GM19099 (cell line): ENCODE measurements around the gene DHFR.

Experiments
- POLR2A ChIP-seq: IDR thresholded peaks from 3 replicates; pipeline ENCODE4 v1.6.1; 2011; ENCODE audit warnings: low read depth; ENCODE audit not compliant: insufficient read length; ENCODE audit errors: extremely low read depth

DHFR gene

GRCh38 chr5:80654391-80655230, at the start of gene DHFR, which contains the start of gene MSH3:
DHFR (minus strand) TSS chr5:80654983; CDS start chr5:80654489, 494 bp downstream.
MSH3 (plus strand) TSS chr5:80654652; CDS start chr5:80654728, 76 bp downstream.
- TF ChIP-seq POLR2A: peak; percentile 82

- TF ChIP-seq POLR2A: no peak
These were observed 49.4 kb upstream of the DHFR start for GRCh38 chr5:80704221-80704620.

GRCh38 chr5:80703747-80704146, 49.0 kb upstream of the DHFR start:
- TF ChIP-seq POLR2A: no peak

GRCh38 chr5:80703291-80703690, 48.5 kb upstream of the DHFR start:
- TF ChIP-seq POLR2A: no peak

GRCh38 chr5:80701597-80701996, 46.8 kb upstream of the DHFR start:
- TF ChIP-seq POLR2A: no peak

- no peak for TF ChIP-seq POLR2A
These were observed 43.6 kb upstream of the DHFR start for GRCh38 chr5:80698369-80698768.

- TF ChIP-seq POLR2A: no peak
These were observed 42.3 kb upstream of the DHFR start for GRCh38 chr5:80697100-80697499.

GRCh38 chr5:80696450-80696849, 41.7 kb upstream of the DHFR start:
- no peak for TF ChIP-seq POLR2A

GRCh38 chr5:80695666-80696065, 40.9 kb upstream of the DHFR start:
- no peak for TF ChIP-seq POLR2A

GRCh38 chr5:80689627-80690026, 34.8 kb upstream of the DHFR start:
- TF ChIP-seq POLR2A: no peak

GRCh38 chr5:80688648-80689420, 34.1 kb upstream of the DHFR start:
- no peak for TF ChIP-seq POLR2A

GRCh38 chr5:80686757-80687156, 32.0 kb upstream of the DHFR start:
- no peak for TF ChIP-seq POLR2A

- no peak for TF ChIP-seq POLR2A
These were observed 21.9 kb upstream of the DHFR start for GRCh38 chr5:80676706-80677105.

- no peak for TF ChIP-seq POLR2A
These were observed 17.5 kb upstream of the DHFR start for GRCh38 chr5:80672140-80672736.
